Mesendoderm (in vitro differentiated cells): ENCODE measurements around the gene NDUFAF8.

Experiments used
- DNase-seq: peaks from one replicate; pipeline ENCODE4 v3.0.0; 2013
- H2AK5ac ChIP-seq: 2 replicates; pipeline ENCODE4 v1.6.1; 2013; ENCODE audit warnings: low read length, inconsistent platforms
- H2BK120ac ChIP-seq: 2 replicates; pipeline ENCODE4 v1.6.1; 2013; ENCODE audit warnings: low read depth, mild to moderate bottlenecking, low read length, moderate library complexity, mixed read lengths
- H2BK15ac ChIP-seq: replicated peaks from 2 replicates; pipeline ENCODE4 v1.6.1; 2013; ENCODE audit warnings: low read depth, mild to moderate bottlenecking, moderate library complexity
- H2BK5ac ChIP-seq: 2 replicates; pipeline ENCODE4 v1.6.1; 2013; ENCODE audit warnings: low read length, inconsistent platforms
- H3K18ac ChIP-seq: 2 replicates; pipeline ENCODE4 v1.6.1; 2013; ENCODE audit warnings: mild to moderate bottlenecking, low read length, mixed read lengths
- H3K23ac ChIP-seq: one replicate; pipeline ENCODE4 v1.6.1; 2013; ENCODE audit warnings: low read length
- H3K27ac ChIP-seq: 2 replicates; pipeline ENCODE4 v1.5.1; 2013; ENCODE audit warnings: low read depth, mild to moderate bottlenecking, inconsistent platforms, low read length, moderate library complexity
- H3K27me3 ChIP-seq: 2 replicates; pipeline ENCODE4 v1.6.1; 2013; ENCODE audit warnings: low read length, control low read depth, mild to moderate bottlenecking, inconsistent platforms; ENCODE audit not compliant: insufficient read depth, poor library complexity
- H3K36me3 ChIP-seq: 2 replicates; pipeline ENCODE4 v1.6.1; 2013; ENCODE audit warnings: low read length, inconsistent platforms; ENCODE audit not compliant: control insufficient read depth, insufficient read depth
- H3K4ac ChIP-seq: one replicate; pipeline ENCODE4 v1.6.1; 2013; ENCODE audit warnings: low read depth, mild to moderate bottlenecking, low read length, moderate library complexity
- H3K4me1 ChIP-seq: 2 replicates; pipeline ENCODE4 v1.6.1; 2013; ENCODE audit warnings: low read depth, low read length, inconsistent platforms; ENCODE audit not compliant: control insufficient read depth
- H3K4me2 ChIP-seq: 2 replicates; pipeline ENCODE4 v1.6.1; 2013; ENCODE audit warnings: low read length
- H3K4me3 ChIP-seq: 2 replicates; pipeline ENCODE4 v1.5.1; 2013; ENCODE audit warnings: mild to moderate bottlenecking, low read length
- H3K56ac ChIP-seq: one replicate; pipeline ENCODE4 v1.6.1; 2013; ENCODE audit warnings: low read length
- H3K79me1 ChIP-seq: 2 replicates; pipeline ENCODE4 v1.6.1; 2013; ENCODE audit warnings: low read length, inconsistent platforms
- H3K79me2 ChIP-seq: 2 replicates; pipeline ENCODE4 v1.6.1; 2013; ENCODE audit warnings: mild to moderate bottlenecking, low read length; ENCODE audit not compliant: control insufficient read depth, insufficient read depth
- H3K9ac ChIP-seq: 2 replicates; pipeline ENCODE4 v1.6.1; 2013; ENCODE audit warnings: low read length, inconsistent platforms
- H4K5ac ChIP-seq: one replicate; pipeline ENCODE4 v1.6.1; 2013; ENCODE audit warnings: low read length
- H4K8ac ChIP-seq: one replicate; pipeline ENCODE4 v1.6.1; 2013; ENCODE audit warnings: low read depth, mild to moderate bottlenecking, control low read depth, low read length, moderate library complexity
- WGBS: extraction: QIAGEN DNeasy Blood & Tissue Kit; methylation state at CpG from one replicate; pipeline ENCODE4 v1.1.7; 2013; ENCODE audit warnings: low lambda C conversion rate, missing lambda C conversion rate; ENCODE audit not compliant: insufficient coverage; ENCODE audit errors: extremely low coverage; 5-methylcytosine and 5-hydroxymethylcytosine counted together

Gene NDUFAF8

GRCh38 chr17:81236784-81237183, 2.3 kb upstream of the NDUFAF8 start:
- Histone ChIP-seq H2AK5ac (no peak overlapping the region), H2BK15ac (no peak overlapping the region), H3K18ac (no peak overlapping the region), H3K36me3 (no peaks in the 10 kb centered on the region), H3K79me2 (peaks cover 10% of the 10 kb centered on the region), H3K4me3 (no peak overlapping the region), H4K8ac (no peak overlapping the region), H2BK120ac (no peak overlapping the region), H2BK5ac (no peak overlapping the region), H3K4ac (no peak overlapping the region), H3K4me1 (peaks cover 4% of the 10 kb centered on the region), H3K27me3 (no peaks in the 10 kb centered on the region), H3K27ac (no peak overlapping the region), H3K56ac (no peak overlapping the region), H3K4me2 (no peak overlapping the region), H3K9ac (no peak overlapping the region), H3K23ac (no peak overlapping the region), H3K79me1 (peaks cover 8% of the 10 kb centered on the region), H4K5ac (no peak overlapping the region)
- no peak for DNase-seq
- WGBS: no CpG with 5 or more reads among the region's 21 CpGs

GRCh38 chr17:81237591-81238489, 1.3 kb upstream of the NDUFAF8 start:
- no peak overlapping the region for H2BK15ac ChIP-seq
- WGBS: no CpG with 5 or more reads among the region's 36 CpGs
- no peak overlapping the region for H2AK5ac ChIP-seq
- no peak for DNase-seq
- H3K4me2 ChIP-seq: peak overlapping the region; percentile 23
- H3K56ac ChIP-seq: peak overlapping the region; percentile 91
- no peaks in the 10 kb centered on the region for H3K27me3 ChIP-seq
- no peak overlapping the region for H2BK5ac ChIP-seq
- H4K8ac ChIP-seq: no peak overlapping the region
- H3K27ac ChIP-seq: no peak overlapping the region
- no peak overlapping the region for H3K18ac ChIP-seq
- peaks cover 4% of the 10 kb centered on the region for H3K4me1 ChIP-seq
- no peak overlapping the region for H3K4ac ChIP-seq
- no peaks in the 10 kb centered on the region for H3K36me3 ChIP-seq
- peak overlapping the region; percentile 92 for H3K9ac ChIP-seq
- peaks cover 10% of the 10 kb centered on the region for H3K79me2 ChIP-seq
- H3K4me3 ChIP-seq: peak overlapping the region; percentile 84
- peaks cover 8% of the 10 kb centered on the region for H3K79me1 ChIP-seq
- H4K5ac ChIP-seq: no peak overlapping the region
- H3K23ac ChIP-seq: no peak overlapping the region
- no peak overlapping the region for H2BK120ac ChIP-seq

- H3K4me1 ChIP-seq: peaks cover 4% of the 10 kb centered on the region
- H2AK5ac ChIP-seq: no peak overlapping the region
- no peak overlapping the region for H4K5ac ChIP-seq
- no peak overlapping the region for H2BK15ac ChIP-seq
- no peaks in the 10 kb centered on the region for H3K27me3 ChIP-seq
- H3K56ac ChIP-seq: peak overlapping the region; percentile 91
- H3K9ac ChIP-seq: peak overlapping the region; percentile 92
- peak overlapping the region; percentile 23 for H3K4me2 ChIP-seq
- H3K36me3 ChIP-seq: no peaks in the 10 kb centered on the region
- H3K79me1 ChIP-seq: peaks cover 8% of the 10 kb centered on the region
- H3K27ac ChIP-seq: no peak overlapping the region
- WGBS: no CpG with 5 or more reads among the region's 26 CpGs
- H3K23ac ChIP-seq: no peak overlapping the region
- no peak overlapping the region for H4K8ac ChIP-seq
- no peak overlapping the region for H2BK120ac ChIP-seq
- peaks cover 10% of the 10 kb centered on the region for H3K79me2 ChIP-seq
- H3K18ac ChIP-seq: no peak overlapping the region
- H3K4me3 ChIP-seq: peak overlapping the region; percentile 84
- H2BK5ac ChIP-seq: no peak overlapping the region
- DNase-seq: no peak
- H3K4ac ChIP-seq: no peak overlapping the region
Measured at GRCh38 chr17:81238490-81238814, 666 bp upstream of the NDUFAF8 start.

GRCh38 chr17:81239714-81240555, 817 bp downstream of the NDUFAF8 start:
- Histone ChIP-seq H3K18ac (peak overlapping the region; percentile 31), H3K9ac (peak overlapping the region; percentile 86), H3K56ac (peak overlapping the region; percentile 94), H2BK5ac (no peak overlapping the region), H2AK5ac (peak overlapping the region; percentile 65), H3K79me1 (peaks cover 8% of the 10 kb centered on the region), H3K27me3 (no peaks in the 10 kb centered on the region), H3K79me2 (peaks cover 10% of the 10 kb centered on the region), H3K4me2 (peak overlapping the region; percentile 94), H3K27ac (no peak overlapping the region), H2BK120ac (no peak overlapping the region), H4K5ac (no peak overlapping the region), H3K4me1 (peaks cover 4% of the 10 kb centered on the region), H3K23ac (no peak overlapping the region), H3K4me3 (peak overlapping the region; percentile 85), H3K4ac (peak overlapping the region; percentile 73), H4K8ac (no peak overlapping the region), H3K36me3 (no peaks in the 10 kb centered on the region), H2BK15ac (no peak overlapping the region)
- WGBS: no CpG with 5 or more reads among the region's 37 CpGs
- DNase-seq: no peak

- Histone ChIP-seq H3K4me3 (no peak overlapping the region), H3K79me1 (peaks cover 8% of the 10 kb centered on the region), H3K4ac (no peak overlapping the region), H2BK120ac (no peak overlapping the region), H2AK5ac (no peak overlapping the region), H3K18ac (no peak overlapping the region), H3K36me3 (no peaks in the 10 kb centered on the region), H4K5ac (no peak overlapping the region), H3K27ac (no peak overlapping the region), H2BK15ac (no peak overlapping the region), H3K4me1 (peaks cover 4% of the 10 kb centered on the region), H3K79me2 (peaks cover 10% of the 10 kb centered on the region), H2BK5ac (no peak overlapping the region), H4K8ac (no peak overlapping the region), H3K4me2 (no peak overlapping the region), H3K9ac (no peak overlapping the region), H3K23ac (no peak overlapping the region), H3K56ac (no peak overlapping the region), H3K27me3 (no peaks in the 10 kb centered on the region)
- DNase-seq: no peak
- WGBS: no CpG with 5 or more reads among the region's 8 CpGs
Measured at GRCh38 chr17:81240761-81241160, 1.6 kb downstream of the NDUFAF8 start.
